K562 (cell line): ENCODE measurements around the gene PLP2. TPM values are rescaled to one million over a fixed set of nuclear protein-coding genes. Genes with fewer than 3 reads are reported as not detected.
A peak's percentile ranks its signal among the peaks of the same experiment; 100 is the strongest.

Experiments
- GATAD2A ChIP-seq: fragments of 450-650 bp; IDR thresholded peaks from 2 replicates; pipeline ENCODE4 v1.6.1; 2017
- NR4A1 ChIP-seq, 2 experiments: fragments of 250-450 bp in 1 of 2; fragments of 450-650 bp in 1 of 2; sonication (Bioruptor Pico) in 1 of 2; IDR thresholded peaks; 2 replicates each; pipeline versions ENCODE4 v1.4.0 to v1.6.1; 2016 to 2020; ENCODE audit warnings: mild to moderate bottlenecking in 2 of 2, missing compliant biosample characterization in 1 of 2, missing genetic modification characterization in 1 of 2, moderate library complexity in 1 of 2
- SIN3B ChIP-seq: fragments of 450-650 bp; IDR thresholded peaks from 2 replicates; pipeline ENCODE4 v1.6.1; 2017; ENCODE audit warnings: low read depth, mild to moderate bottlenecking, moderate library complexity
- ZC3H4 ChIP-seq: sonication (generic); formaldehyde crosslinking; IDR thresholded peaks from 2 replicates; pipeline ENCODE4 v1.9.0; 2021; ENCODE audit warnings: missing genetic modification reagents, borderline replicate concordance
- ZNF551 ChIP-seq: fragments of 250-450 bp; sonication (Bioruptor Pico); IDR thresholded peaks from 2 replicates; pipeline ENCODE4 v1.5.0; 2021; ENCODE audit warnings: mild to moderate bottlenecking, moderate library complexity
- polyA plus RNA-seq, 8 experiments: library from polyadenylated mRNA; depleted of rRNA in 4 of 8; stranded (reverse) in 5 of 8; unstranded in 3 of 8; fragments of >200 nt; fragmentation: Nextera tagmentation in 2 of 8; fragmentation: Illumina TruSeq in 1 of 8; extraction: Ambion mirVana in 2 of 8; extraction: Trizol in 1 of 8; gene quantifications; 2 replicates each; pipeline versions ENCODE4 v1.2.1 to v1.2.3, GENCODE V29; 2011 to 2014; ENCODE audit warnings: inconsistent platforms in 1 of 8, missing spikeins in 1 of 8
- total RNA-seq, 7 experiments: library from RNA; depleted of rRNA in 6 of 7; stranded (reverse); fragments of >200 nt in 6 of 7; fragmentation: Illumina TruSeq in 2 of 7; extraction: Trizol in 2 of 7; gene quantifications; 2 replicates each; pipeline versions ENCODE4 v1.2.1 to v1.2.3, GENCODE V29; 2011 to 2021; ENCODE audit warnings: low replicate concordance in 1 of 7
- TF ChIP-seq, protein P1 (sequence below), 3 experiments: IDR thresholded peaks in 2 of 3; conservative IDR thresholded peaks in 1 of 3; 2 replicates each; pipeline ENCODE4 v1.5.1; 2011 to 2012; ENCODE audit warnings: low read length in 3 of 3, mild to moderate bottlenecking in 3 of 3, control low read depth in 2 of 3, improper control_type of control experiment in 1 of 3, inconsistent platforms in 1 of 3, low read depth in 1 of 3, mixed read lengths in 1 of 3, moderate library complexity in 1 of 3; ENCODE audit not compliant: insufficient read depth in 2 of 3
- TF ChIP-seq, protein P2 (sequence below), 2 experiments: fragments of 450-650 bp in 1 of 2; sonication (generic) in 1 of 2; formaldehyde crosslinking in 1 of 2; IDR thresholded peaks in 1 of 2; conservative IDR thresholded peaks in 1 of 2; 2 replicates each; pipeline versions ENCODE4 v1.6.1 to v1.8.1; 2016 to 2023; ENCODE audit warnings: mild to moderate bottlenecking in 2 of 2, moderate library complexity in 2 of 2, inconsistent platforms in 1 of 2, missing genetic modification reagents in 1 of 2

Gene PLP2
- total and polyA plus RNA-seq, 9 of the 15 experiments (the other 6 are each of a cell fraction or from before 2014, with no cell fraction given) = 34.7 to 236 (median 112) TPM

DNA sequence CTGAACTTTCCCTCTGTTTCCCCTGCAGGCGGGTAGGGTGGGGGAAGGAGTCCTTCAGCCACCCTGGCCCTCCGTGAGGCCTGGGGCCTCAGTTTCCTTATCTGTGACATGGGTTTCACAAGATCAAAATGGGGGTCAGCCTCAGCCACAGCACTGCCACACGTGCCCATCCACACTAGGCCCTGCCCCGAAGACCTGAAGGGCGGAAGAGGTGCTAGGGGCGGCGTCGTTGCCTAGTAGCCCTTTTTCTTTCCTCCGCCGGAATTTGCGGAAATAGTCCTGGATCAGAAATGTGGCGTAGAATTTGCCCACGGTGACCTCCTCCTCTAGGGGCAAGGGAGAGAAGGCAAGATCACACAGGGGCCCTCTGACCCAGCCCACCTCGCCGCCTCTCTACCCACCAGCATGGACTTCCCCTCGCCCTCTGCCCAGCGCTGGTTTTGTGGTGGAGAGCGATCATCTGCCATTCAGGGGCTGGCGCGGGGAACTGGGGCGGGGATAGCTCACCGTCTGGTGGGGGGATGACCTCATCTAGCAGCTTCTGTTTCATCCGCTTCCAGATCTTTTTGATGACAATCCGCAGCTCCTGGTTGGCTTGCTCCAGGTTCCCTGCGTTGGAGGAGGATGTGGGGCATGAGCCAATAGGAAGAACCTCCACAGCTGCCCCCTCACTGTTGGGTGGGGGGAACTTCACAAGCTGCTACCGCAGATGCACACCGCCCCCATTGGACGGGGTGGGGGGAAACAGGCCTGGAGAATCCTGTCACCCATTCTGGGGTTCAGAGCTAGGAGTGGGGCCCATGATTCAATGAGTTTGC is 37.9 kb downstream of the PLP2 start (continued):
- TF ChIP-seq, protein P1, sequence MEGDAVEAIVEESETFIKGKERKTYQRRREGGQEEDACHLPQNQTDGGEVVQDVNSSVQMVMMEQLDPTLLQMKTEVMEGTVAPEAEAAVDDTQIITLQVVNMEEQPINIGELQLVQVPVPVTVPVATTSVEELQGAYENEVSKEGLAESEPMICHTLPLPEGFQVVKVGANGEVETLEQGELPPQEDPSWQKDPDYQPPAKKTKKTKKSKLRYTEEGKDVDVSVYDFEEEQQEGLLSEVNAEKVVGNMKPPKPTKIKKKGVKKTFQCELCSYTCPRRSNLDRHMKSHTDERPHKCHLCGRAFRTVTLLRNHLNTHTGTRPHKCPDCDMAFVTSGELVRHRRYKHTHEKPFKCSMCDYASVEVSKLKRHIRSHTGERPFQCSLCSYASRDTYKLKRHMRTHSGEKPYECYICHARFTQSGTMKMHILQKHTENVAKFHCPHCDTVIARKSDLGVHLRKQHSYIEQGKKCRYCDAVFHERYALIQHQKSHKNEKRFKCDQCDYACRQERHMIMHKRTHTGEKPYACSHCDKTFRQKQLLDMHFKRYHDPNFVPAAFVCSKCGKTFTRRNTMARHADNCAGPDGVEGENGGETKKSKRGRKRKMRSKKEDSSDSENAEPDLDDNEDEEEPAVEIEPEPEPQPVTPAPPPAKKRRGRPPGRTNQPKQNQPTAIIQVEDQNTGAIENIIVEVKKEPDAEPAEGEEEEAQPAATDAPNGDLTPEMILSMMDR (IDR thresholded peaks at IDR 0.05 in 2 of 3, conservative IDR thresholded peaks at IDR 0.05 in 1 of 3; ENCODE audit: insufficient read depth in 2 of 3, low read depth in 1 of 3, low read length in 3 of 3) = 0 out of 6 replicates have a peak, but pooled peaks have one; percentile 3 to 24 (median 16)
- TF ChIP-seq GATAD2A = no peak
- no peak for TF ChIP-seq SIN3B
- no peak for TF ChIP-seq ZNF551 (CRISPR knock-in tag)
- TF ChIP-seq, protein P2, sequence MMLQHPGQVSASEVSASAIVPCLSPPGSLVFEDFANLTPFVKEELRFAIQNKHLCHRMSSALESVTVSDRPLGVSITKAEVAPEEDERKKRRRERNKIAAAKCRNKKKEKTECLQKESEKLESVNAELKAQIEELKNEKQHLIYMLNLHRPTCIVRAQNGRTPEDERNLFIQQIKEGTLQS (IDR thresholded peaks at IDR 0.05) = peak; percentile 75
- TF ChIP-seq, protein P2 (CRISPR knock-in tag; conservative IDR thresholded peaks at IDR 0.05) = no peak
- no peak for TF ChIP-seq NR4A1 (CRISPR knock-in tag; IDR thresholded peaks at IDR 0.05)
- no peak for TF ChIP-seq NR4A1 (tag; IDR thresholded peaks at IDR 0.05)
- no peak for TF ChIP-seq ZC3H4 (CRISPR knock-in tag)
